NCI-H526 treated with DMSO at 0.1 percent for 48 hours (cell line): ENCODE data around the gene SLC6A3.
A peak's percentile ranks its signal among the peaks of the same experiment; 100 is the strongest.
"Not testable (repeated sequence)": the region's sequence is repeated elsewhere in the genome, so short reads cannot be mapped to it uniquely, and the experiment has no call there.

Source experiments
- DNase-seq: peaks from one replicate; lab custom pipeline; 2025; lab: John Stamatoyannopoulos, UW

SLC6A3 gene

DNA sequence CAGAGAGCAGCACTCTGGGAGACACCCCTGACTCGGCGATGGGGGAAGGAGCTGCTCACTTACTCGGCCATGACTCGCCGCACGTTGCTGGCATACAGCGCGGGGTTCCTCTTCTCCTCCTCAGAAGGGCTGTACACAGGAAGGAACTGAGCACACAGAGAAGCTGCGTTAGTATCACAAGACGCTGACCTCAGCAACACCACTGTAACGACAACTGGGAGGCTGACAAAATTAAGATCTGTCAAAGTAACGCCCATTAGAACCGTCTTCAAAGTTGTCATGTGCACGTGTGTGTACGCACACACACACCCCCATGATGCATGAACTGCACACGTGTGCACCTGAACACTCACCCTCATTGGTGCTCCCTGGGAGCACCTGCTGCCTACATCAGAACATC is 32.1 kb upstream of the SLC6A3 start:
- DNase-seq: no peak

DNA sequence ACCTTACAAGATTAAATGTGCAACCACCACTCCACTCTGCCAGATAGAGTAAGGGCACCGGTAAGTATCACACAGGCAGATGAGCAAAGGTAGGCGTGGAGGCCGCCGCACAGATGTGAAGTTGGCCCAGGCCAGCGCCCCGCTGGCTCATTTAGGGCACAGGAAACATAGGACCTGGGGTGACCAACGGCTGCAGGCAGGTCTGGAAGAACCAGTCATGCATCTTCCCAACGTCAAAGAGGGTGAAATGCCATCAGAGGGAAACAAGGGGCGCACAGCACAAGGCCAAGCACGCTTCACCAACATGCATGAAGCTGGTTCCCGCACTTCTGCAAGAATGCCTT is 31.7 kb upstream of the SLC6A3 start:
- DNase-seq: no peak

DNA sequence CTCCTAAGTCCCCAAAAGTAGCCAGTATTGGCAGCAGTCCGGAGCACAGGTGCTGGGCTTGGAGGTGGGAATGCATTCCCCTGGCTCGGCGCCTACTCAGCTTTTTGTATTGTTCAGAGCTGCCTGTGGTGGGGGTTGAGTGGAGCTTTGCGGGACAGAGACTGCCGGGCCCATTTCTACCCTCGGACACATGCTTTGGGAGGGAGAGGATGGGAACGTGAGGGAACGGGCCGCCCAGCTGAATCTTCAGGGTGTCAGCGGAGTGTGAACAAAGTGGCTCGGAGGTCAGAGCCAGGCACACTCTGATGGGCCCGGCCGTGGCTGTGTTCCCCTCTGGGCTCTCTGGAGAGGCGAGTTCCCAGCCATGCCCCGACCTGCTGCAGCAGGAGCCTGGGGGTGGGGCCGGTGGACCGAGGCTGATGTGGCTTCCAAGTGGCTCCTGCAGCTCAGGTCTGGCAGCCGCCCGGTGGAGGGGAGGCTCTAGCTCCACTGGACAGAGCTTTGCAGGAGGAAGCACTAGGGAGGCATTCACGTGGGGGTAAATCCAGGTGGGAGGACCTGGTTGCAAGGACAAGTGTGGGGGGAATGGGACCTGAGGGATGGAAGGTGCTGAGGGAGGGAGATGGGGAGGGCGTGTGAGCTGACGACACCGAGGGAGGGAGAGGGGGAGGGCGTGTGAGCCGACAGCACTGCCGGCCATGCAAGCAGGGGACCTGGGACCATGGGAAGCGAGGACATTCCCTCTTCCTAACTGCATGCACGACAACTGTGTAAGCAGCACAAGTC is 31.1 kb upstream of the SLC6A3 start:
- no peak for DNase-seq

GRCh38 chr5:1475544-1475900 is 30.3 kb upstream of the SLC6A3 start:
- DNase-seq: not testable (repeated sequence)

DNA sequence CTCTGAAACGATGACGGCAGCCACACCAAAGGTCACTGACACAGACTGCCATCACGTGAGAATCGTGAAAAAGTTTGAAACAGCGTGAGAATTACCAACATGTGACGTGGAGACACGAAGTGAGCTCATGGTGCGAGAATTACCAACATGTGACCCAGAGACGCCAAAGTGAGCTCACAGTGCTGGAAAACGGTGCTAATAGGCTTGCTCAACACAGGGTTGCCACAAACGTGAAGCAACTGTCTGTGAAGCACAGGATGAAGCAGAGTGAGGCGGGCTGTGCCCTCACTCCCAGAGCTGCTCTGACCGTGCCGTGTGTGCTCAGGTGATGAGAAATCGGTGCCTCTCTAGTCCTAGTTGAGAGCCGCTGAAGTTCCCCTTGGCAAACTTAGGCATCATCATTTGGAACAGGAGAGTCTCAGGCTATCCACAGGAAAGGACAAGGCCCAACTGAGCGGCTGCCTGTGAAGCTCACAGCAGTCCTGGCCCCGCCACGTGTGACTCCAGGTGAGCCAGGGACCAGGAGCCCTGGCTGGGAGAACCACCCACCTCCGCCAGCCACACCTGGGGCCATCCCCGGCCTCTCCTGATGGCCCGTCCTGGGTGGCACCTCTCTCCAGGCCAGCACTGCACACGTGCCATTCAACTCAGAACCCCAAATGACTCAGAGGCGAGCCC is 29.8 kb upstream of the SLC6A3 start:
- no peak for DNase-seq

GRCh38 chr5:1474183-1474839 is 29.1 kb upstream of the SLC6A3 start:
- no peak for DNase-seq

DNA sequence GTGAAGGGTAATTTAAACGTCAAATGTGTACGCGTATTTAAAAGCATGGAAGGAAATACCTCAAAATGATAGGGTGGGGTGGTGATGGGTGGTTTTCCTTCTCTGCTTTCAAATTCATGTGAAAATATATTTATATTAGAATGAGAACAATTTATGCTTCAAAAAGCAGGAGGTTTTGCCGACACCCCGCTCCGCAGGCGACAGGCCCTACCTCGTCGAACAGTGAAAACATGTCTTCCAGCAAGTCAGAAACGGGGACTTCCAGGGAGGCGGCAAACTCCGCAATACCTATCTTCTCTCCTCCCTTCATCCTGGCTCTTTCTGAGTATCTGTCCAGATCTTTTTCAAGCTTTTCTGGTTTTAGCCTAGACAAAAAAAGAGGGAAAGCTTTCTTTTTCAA is 28.5 kb upstream of the SLC6A3 start:
- no peak for DNase-seq

DNA sequence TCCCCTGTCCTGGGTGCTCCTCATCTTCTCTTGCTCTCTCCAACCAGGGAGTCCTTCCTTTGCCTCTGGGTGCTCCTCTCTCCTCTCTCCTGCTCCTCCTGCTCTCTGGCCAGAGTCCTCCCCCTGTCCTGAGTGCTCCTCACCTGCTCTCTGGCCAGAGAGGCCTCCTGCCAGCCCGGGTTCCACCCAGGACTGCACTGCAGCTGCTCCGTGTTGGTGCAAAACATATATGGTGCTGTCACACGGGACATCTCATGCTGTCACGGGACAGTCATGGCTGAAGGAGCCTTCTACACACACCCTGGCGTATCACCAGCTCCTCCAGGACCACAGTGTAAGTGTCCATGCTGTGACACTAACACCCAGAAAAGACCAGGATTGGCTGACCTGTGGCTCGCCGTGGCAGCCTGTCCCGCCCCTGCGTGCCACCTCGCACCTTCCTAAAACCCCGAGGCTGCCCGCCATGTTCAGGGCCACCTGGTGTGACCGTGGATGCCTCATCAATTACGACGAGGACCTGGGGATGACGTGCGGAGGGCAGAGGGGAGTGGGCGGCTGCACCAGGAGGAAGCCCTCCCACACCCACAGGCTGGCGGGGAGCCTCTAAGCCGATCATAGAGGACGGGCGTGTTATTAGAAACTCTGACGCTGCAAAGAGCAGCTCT is 27.9 kb upstream of the SLC6A3 start:
- no peak for DNase-seq

DNA sequence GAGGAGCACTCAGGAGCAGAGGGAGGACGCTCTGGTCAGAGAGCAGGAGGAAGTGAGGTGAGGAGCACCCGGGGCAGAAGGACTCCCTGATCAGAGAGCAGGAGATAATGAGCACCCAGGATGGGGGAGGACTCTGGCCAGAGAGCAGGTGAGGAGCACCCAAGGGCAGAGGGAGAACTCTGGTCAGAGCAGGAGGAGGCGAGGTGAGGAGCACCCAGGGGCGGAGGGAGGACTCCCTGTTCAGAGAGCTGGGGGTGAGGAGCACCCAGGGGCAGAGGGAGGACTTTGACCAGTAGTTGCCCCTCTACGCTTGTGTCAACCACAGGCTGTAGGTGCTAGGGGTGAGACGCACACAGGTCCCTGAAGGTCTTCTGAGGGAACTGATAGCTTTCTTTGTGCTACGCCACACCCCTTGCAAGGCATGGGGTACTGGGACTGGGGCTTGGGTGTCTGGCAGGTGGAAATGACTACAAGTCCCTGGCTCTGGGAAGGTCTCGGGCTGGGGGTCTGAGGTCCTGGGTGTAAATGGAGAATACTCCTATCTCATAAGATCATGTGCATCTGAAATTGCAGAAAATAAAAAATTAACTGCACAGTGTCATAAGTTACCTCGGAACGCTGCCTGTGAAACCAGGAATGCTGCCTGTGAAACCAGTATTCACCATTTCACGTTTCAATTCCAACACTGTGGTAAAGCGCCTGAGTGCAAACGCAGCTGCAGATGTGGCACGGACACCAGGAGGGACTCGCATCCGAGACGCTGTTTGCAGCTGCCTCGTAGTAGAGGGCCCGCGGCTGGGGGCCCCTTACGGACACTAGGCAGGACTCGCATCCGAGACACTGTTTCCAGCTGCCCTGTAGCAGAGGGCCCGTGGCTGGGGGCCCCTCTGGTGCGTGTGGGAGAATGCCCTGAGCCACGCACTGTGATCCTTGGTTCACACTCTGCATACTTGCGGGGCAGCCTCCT is 27.0 kb upstream of the SLC6A3 start:
- DNase-seq: no peak

DNA sequence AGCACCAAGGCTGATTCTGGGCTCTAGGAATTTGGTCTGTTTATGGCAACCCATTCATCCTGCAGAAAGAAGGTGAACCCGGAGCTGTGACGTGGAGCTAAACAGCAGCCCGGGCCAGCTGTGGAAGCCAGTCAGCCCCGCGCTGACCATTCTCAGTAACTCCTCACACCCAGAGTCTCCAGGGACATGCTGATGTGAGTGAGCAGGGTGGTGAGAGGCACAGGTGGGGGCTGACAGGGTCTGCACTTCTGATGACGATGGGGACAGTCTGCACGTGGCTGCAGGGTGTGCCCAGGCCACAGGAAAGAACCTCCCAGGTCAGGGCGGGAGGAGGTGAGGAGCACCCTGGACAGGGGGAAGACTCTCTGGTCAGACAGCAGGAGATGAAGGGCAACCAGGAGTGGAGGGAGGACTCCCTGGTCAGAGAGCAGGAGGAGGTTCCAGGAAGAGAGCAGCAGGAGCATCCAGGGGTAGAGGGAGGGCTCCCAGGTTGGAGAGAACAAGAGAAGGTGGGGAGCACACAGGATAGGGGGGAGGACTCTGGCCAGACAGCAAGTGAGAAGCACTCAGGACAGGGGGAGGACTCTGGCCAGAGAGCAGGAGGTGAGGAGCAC is 26.1 kb upstream of the SLC6A3 start:
- no peak for DNase-seq

GRCh38 chr5:1470762-1471211 is 25.5 kb upstream of the SLC6A3 start:
- no peak for DNase-seq

GRCh38 chr5:1468629-1469527 is 23.6 kb upstream of the SLC6A3 start:
- no peak for DNase-seq

DNA sequence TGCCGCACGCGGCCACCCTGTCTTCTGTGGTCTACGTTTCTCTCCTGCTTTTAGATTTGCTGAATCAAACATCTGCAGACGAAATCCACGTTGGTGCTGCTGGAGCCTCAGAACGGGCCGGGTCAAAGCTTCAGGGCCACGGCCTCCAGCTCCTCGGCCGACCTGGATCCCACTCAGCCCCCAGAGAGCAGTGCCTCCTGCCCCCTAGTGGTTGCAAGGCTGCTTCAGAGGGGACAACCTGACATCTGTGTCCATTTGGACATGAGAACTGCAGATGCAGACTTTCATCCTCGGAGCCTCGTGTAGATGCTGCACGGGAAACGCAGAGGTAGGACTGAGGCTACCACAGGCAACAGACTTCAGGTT is 23.0 kb upstream of the SLC6A3 start:
- DNase-seq: peak; percentile 8

GRCh38 chr5:1467341-1468246 is 22.4 kb upstream of the SLC6A3 start:
- DNase-seq: no peak

GRCh38 chr5:1466631-1467265 is 21.5 kb upstream of the SLC6A3 start:
- DNase-seq: no peak

DNA sequence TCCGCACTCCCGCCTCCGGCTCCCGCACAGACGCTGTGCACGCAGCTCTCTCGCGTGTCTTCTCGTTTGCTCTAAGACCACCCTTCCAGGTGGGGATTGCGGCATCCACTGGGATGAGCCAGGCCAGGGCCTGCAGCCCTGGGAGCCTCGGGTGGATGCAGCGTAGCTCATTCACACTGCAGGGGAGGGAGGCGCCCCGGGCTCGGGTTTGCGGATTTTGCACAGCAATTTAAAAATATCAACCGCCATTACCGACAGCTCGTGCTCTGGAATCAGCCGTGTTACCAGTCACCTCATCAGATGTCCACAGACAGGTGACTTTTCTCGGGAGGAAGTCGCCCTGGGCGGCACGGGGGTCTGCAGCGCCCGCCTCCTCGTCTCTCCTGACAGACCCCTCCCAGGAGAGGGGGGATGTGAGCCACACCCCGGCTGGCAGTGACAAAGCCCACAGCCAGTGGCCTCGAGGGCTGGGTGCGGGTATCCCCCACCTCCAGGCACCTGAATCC is 20.8 kb upstream of the SLC6A3 start:
- no peak for DNase-seq

- no peak for DNase-seq
Observed at GRCh38 chr5:1465117-1465516, 19.9 kb upstream of the SLC6A3 start.

GRCh38 chr5:1464511-1464910 is 19.3 kb upstream of the SLC6A3 start:
- no peak for DNase-seq
